ENCODE results near the gene FLYWCH1. TPM values are rescaled to one million over a fixed set of nuclear protein-coding genes. Genes with fewer than 3 reads are reported as not detected.

The FLYWCH1 gene
- 27.5 and 35.5 TPM in 2 replicates for total RNA-seq

GRCh38 chr16:2911638-2912329, at the start of gene FLYWCH1:
FLYWCH1 (plus strand) TSS chr16:2911931; CDS start chr16:2929686, 17,755 bp downstream.

GRCh38 chr16:2882650-2883457, 28.9 kb upstream of the FLYWCH1 start, which contains the start of gene FLYWCH2:
FLYWCH2 (plus strand) TSS chr16:2883215; CDS start chr16:2896450, 13,235 bp downstream.

GRCh38 chr16:2963723-2964474, 52.2 kb downstream of the FLYWCH1 start, which contains the start of gene KREMEN2:
KREMEN2 (plus strand) TSS chr16:2964275; CDS start chr16:2964521, 246 bp downstream.

GRCh38 chr16:2968738-2969544, 57.2 kb downstream of the FLYWCH1 start, which contains the start of gene PAQR4:
PAQR4 (plus strand) TSS chr16:2969348; CDS start chr16:2969675, 327 bp downstream.

GRCh38 chr16:2980227-2981176, 68.8 kb downstream of the FLYWCH1 start, which contains the start of gene PKMYT1:
PKMYT1 (minus strand) TSS chr16:2980446; CDS start chr16:2979657, 789 bp downstream.

Small RNA genes lying within 50 kb of the gene (small RNA-seq; reads per million reads assigned to genes)
- gene LINC00514: 0.49 reads per million

Other genes starting within 250 kb of the FLYWCH1 start
- 25.2 and 27.1 TPM in 2 replicates for gene KCTD5, start 229.4 kb upstream of the FLYWCH1 start, total RNA-seq
- 0.22 and 0.53 TPM in 2 replicates for gene PRSS27, start 191.7 kb upstream of the FLYWCH1 start, total RNA-seq
- 153 and 155 TPM in 2 replicates for gene SRRM2, start 159.3 kb upstream of the FLYWCH1 start, total RNA-seq
- gene ELOB, start 134.7 kb upstream of the FLYWCH1 start, total RNA-seq: 129 and 133 TPM in 2 replicates
- not detected in 2 replicates for gene PRSS33, start 124.4 kb upstream of the FLYWCH1 start, total RNA-seq
- gene PRSS41, start 113.5 kb upstream of the FLYWCH1 start, total RNA-seq: not detected in 2 replicates
- gene PRSS21, start 94.7 kb upstream of the FLYWCH1 start, total RNA-seq: 1.8 TPM in 1 of 2 replicates, not detected in the other
- gene ZG16B, start 81.6 kb upstream of the FLYWCH1 start, total RNA-seq: not detected in 2 replicates
- not detected in 2 replicates for gene PRSS22, start 53.8 kb upstream of the FLYWCH1 start, total RNA-seq
- gene FLYWCH2, start 28.7 kb upstream of the FLYWCH1 start, total RNA-seq: 25.1 and 34.0 TPM in 2 replicates
- gene KREMEN2, start 52.3 kb downstream of the FLYWCH1 start, total RNA-seq: not detected in 2 replicates
- 10.9 and 18.4 TPM in 2 replicates for gene PAQR4, start 57.4 kb downstream of the FLYWCH1 start, total RNA-seq
- gene PKMYT1, start 68.5 kb downstream of the FLYWCH1 start, total RNA-seq: 15.2 and 27.6 TPM in 2 replicates
- not detected in 2 replicates for gene CLDN9, start 101.0 kb downstream of the FLYWCH1 start, total RNA-seq
- not detected in 2 replicates for gene CLDN6, start 106.3 kb downstream of the FLYWCH1 start, total RNA-seq
- gene TNFRSF12A, start 108.4 kb downstream of the FLYWCH1 start, total RNA-seq: 62.6 and 76.2 TPM in 2 replicates
- 7.4 and 9.3 TPM in 2 replicates for gene HCFC1R1, start 112.0 kb downstream of the FLYWCH1 start, total RNA-seq
- gene THOC6, start 112.1 kb downstream of the FLYWCH1 start, total RNA-seq: 19.1 and 27.9 TPM in 2 replicates
- gene BICDL2, start 125.0 kb downstream of the FLYWCH1 start, total RNA-seq: not detected in 2 replicates
- gene MMP25, start 134.6 kb downstream of the FLYWCH1 start, total RNA-seq: under 0.01 and 0.07 TPM in 2 replicates
- 45.9 and 55.4 TPM in 2 replicates for gene IL32, start 153.7 kb downstream of the FLYWCH1 start, total RNA-seq
- gene ZSCAN10, start 187.4 kb downstream of the FLYWCH1 start, total RNA-seq: not detected in 2 replicates
- gene ZNF205, start 200.7 kb downstream of the FLYWCH1 start, total RNA-seq: 12.0 and 20.7 TPM in 2 replicates
- 6.2 and 6.6 TPM in 2 replicates for gene ZNF213, start 223.1 kb downstream of the FLYWCH1 start, total RNA-seq

Measured in thoracic aorta endothelial cell (primary cell).